HTERT RPE-1 (cell line): ENCODE results near the gene C10orf67.
"Not testable (repeated sequence)": the region's sequence is repeated elsewhere in the genome, so short reads cannot be mapped to it uniquely, and the experiment has no call there.

Source experiments
- in situ Hi-C: fragments of 300-500 bp; cut with MboI; formaldehyde crosslinking; loops from 4 replicates; pipeline ENCODE4 v1.14.3; 2020; ENCODE audit warnings: low sequenced_read_pairs

C10orf67 gene

GRCh38 chr10:23344241-23344841 lies at the start of gene C10orf67:
Gene C10orf67, minus strand, starts transcription at chr10:23344797. Its CDS starts 23 bp downstream, at chr10:23344774.
- in situ Hi-C loops, result no loop called here

DNA sequence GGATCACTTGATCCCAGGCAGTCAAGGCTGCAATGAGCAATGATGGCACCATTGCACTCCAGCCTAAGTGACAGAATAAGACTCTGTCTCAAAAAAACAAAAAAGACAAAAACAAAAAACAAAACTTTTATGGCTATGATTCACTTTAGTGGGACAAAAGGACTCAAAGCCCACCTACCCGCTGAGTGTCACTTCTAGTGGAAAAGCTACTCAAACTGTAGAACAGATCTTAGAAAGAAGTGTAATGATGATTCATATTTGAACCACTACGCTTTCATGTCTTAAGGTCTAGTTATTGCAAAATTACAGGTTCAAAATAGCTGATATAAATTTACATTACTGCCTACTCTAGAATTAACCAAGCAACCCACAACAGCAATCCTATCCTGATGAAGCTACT lies 47.2 kb upstream of the C10orf67 start:
- in situ Hi-C loops, result no loop called here

GRCh38 chr10:23390809-23391208 lies 46.2 kb upstream of the C10orf67 start:
- in situ Hi-C loops, result no loop called here

- in situ Hi-C loops, result not testable (repeated sequence)
These were observed 45.8 kb upstream of the C10orf67 start for GRCh38 chr10:23390408-23390807.

DNA sequence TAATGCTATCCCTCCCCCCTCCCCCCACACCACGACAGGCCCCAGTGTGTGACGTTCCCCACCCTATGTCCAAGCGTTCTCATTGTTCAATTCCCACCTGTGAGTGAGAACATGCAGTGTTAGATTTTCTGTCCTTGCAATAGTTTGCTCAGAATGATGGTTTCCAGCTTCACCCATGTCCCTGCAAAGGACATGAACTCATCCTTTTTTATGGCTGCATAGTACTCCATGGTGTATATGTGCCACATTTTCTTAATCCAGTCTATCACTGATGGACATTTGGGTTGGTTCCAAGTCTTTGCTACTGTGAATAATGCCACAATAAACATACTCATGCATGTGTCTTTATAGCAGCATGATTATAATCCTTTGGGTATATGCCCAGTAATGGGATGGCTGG lies 42.9 kb upstream of the C10orf67 start:
- in situ Hi-C loops, result not testable (repeated sequence)

- in situ Hi-C loops, result no loop called here
These were observed 41.5 kb upstream of the C10orf67 start for GRCh38 chr10:23386052-23386451.

- in situ Hi-C loops, result no loop called here
These were observed 39.8 kb upstream of the C10orf67 start for GRCh38 chr10:23384364-23384763.

GRCh38 chr10:23383637-23384036 lies 39.0 kb upstream of the C10orf67 start:
- in situ Hi-C loops, result no loop called here

DNA sequence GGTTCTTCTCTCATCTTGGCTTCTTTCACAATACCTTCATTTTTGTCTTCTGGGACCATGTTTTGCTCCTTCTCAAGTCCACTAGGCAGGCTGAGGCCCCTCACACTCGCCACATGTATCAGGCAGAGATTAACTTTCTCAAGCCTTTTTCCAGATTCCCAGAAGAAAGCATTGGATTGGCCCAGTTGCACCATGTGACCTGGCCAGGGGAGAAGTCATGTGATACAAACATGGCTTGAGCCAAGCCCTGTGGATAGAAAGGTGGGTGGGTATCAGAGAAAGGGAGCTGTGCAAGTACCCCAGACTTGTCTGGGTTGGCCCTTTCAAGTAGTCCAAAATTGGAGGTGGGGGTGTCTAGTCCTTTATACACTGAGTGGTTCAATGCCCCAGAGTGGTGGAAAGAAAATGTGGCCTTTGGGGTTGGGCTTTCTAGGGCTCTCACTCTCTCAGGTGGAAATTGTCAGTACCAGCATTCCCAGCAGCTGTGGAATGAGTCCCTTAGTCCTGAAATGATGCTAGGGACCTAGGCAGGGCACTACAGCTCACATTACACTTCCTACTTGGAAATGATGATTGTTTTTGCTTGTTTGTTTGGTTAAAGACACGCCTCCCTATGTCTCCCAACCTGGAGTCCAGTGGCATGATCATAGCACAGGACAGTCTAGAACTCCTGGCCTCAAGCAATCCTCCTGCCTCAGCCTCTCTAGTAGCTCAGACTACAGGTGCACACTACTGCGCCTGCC lies 36.9 kb upstream of the C10orf67 start:
- in situ Hi-C loops, result no loop called here

DNA sequence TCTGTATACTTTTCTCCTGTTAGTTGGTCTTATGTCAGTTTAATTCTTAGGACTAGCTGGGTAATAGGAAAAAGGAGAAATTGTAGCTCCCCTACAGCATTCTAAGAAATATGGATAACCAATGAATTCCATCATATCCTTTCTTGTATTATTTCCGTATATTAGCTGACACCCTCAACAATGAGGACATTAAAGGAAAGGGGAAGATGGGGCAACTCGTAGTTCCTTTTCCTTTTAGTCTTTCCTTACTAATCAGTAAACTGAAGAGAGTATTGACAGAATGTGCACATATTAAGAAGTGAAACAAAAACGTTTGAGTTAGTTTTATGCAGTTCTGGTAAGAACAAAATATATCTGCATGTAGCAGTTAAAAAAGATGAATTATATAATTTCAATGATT lies 35.1 kb upstream of the C10orf67 start:
- in situ Hi-C loops, result no loop called here

DNA sequence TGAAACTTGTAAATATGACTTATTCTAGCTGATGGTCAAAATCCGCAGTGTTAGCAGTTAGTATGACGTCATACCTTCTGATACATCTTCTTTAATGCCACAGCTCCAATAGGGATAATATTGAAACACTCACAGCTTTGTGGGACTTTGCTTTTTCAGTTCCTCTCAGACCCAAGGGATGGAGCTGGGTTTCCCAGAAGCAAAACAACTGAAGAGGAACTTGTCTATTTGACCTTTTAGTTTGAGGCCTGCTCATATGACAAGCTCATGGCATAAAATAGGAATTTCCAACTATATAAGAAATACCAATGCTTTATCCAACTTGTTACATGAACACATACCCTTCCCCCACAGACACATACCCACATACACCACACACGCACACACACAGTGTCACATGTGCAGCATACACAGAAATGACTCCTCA lies 31.6 kb upstream of the C10orf67 start:
- in situ Hi-C loops, result no loop called here

DNA sequence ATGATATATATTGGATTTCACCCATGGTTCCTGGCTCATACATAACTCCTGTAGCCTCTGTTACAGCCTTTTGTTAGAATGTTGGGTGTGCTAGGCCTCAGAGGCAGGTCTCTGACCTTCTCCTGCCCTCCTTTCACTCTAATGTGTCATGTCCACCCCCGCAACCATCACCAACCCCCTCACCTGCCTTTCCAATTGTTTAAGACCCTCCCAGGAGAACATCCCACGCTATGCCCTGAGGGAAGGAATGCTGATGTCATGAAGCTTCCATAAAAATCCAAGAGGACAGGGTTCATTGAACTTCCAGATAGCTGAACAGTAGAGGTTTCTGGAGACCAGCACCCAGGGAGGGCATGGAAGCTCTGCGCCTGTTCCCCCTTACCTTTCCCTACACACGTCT lies 30.8 kb upstream of the C10orf67 start:
- in situ Hi-C loops, result no loop called here

GRCh38 chr10:23373156-23373555 lies 28.6 kb upstream of the C10orf67 start:
- in situ Hi-C loops, result no loop called here

- in situ Hi-C loops, result no loop called here
These were observed 26.5 kb upstream of the C10orf67 start for GRCh38 chr10:23371073-23371472.

DNA sequence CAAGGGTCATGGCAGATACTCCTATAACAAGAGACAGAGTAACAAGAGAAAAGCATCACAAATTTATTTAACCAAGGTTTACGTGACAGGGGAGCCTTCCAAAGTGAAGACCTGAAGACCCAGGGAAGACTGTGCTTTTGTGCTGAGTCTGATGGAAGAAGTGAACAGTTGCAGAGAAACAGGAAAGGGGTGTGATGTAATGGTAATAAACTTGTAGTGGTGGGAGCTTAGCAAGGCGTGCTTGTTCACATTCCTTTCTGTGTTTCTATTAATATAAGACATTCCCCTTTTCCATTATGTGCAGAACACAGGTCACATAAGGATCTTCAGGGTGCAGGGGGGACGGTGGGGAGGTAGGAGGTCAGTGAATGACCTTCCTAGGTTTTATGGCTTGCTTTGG lies 25.5 kb upstream of the C10orf67 start:
- in situ Hi-C loops, result no loop called here

DNA sequence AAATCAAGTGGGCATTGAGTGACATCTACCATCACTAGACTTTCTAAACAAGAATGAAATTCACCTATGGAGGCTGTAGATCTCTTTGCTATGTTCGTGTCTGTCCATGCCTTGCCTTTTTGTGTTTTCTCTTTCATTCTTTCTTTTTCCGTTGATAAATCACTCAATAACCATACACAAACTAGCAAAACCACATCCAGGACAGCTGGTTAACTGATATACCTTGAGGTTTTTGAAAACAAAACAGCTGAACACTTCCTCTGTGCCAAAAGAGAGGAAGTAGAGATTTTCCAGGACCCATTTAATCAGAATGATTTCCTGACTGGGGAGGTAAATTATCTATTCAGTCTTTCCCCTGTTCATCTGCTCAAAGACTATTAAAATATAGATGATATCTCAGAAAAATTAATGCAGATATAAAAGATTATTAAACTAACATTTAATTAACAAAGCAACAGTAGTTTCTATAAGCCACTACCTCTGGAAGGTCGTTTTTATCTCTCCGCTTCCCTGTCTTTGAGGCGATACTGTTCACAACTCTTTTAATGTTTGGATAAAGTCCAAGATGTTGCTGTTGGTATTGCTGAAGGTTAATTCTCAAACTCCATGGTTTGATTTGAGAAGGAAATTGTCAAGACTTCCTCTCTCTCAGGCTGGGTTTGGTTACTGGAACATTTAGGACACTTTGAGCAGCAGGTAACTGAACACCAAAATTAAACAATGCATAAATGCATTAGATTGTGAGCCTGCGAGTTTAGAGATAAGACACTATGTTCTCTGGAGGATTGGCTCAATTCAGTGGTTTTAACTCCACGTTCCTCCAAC lies 24.4 kb upstream of the C10orf67 start:
- in situ Hi-C loops, result no loop called here

DNA sequence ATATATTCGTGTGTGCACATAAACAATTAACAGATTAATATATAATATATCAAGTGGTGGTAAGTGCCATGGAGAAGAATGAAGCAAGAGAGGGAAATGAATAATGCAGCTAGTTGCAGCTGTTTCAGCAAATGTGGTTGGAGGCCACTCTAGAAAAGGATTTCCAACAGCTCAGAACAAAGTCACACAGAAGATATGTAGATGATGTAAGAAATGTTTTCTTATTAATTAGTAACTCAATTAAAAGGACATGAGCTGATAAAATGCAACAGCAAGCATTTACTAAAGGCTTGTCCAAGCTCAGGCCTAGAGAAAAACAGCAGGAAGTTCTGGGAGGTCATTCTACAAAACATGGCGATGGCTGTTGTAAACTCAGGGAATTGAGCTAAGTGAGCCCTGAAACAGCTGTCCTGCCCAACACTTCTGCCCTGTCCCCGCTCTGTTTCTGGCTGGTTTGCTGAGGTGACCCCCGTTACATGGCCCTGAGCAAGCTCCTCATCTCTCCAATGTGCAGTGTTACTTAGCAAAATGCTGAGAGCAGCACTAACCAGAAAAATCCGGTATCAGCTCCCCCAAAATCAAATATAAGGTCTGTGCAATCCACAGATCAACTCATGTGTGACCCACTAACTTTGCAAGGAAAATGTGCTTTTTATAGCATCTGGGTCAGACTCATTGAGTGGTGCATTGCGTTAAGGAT lies 23.4 kb upstream of the C10orf67 start:
- in situ Hi-C loops, result no loop called here

GRCh38 chr10:23365417-23366030 lies 20.9 kb upstream of the C10orf67 start:
- in situ Hi-C loops, result not testable (repeated sequence)

DNA sequence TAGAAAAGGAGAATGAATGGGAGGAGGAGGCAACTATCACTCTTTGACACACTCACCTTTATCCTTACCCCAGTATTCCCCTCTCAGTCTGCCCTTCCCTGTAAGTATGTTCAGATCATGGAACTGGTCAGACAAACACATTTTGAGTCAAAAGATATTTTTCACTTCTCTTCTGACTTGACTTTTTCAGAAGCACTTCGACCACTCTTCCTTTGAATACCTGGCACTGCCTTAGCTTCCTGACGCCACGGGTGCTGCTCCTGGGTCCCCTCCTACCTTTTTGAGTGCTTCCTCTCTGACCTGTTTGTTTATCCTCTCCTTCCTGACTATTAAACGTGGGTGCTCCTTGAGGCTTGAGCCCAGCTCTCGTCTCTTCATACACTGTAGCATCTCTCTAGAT lies 19.8 kb upstream of the C10orf67 start:
- in situ Hi-C loops, result no loop called here

DNA sequence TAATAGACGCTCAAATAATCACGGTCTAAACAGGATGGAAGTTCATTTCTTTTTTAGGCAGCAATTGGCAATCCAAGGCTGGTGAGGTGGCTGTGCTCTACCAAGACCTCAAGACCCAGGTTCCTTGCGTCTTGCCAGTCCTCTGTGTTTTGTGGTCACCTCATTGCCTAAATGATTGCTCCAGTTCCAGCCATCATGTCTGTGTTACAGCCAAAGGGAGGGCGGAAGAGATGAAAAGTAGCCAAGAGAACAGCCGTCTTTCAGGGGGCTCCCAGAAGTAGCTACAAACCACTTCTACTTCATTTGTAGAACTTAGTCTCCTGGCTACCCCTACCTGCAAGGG lies 19.2 kb upstream of the C10orf67 start:
- in situ Hi-C loops, result no loop called here
